Retinal pigment epithelial cell (primary cell): Measurements from ENCODE around the gene PSME3IP1.

Source experiments
- DNase-seq: peaks from one replicate; pipeline ENCODE4 v3.0.0-alpha.2; 2010; ENCODE audit warnings: low read depth
- H3K4me3 ChIP-seq: 2 replicates; pipeline ENCODE4 v1.5.1; 2011; ENCODE audit warnings: mild to moderate bottlenecking, low read length, control low read depth, moderate library complexity
- CTCF ChIP-seq: conservative IDR thresholded peaks from 2 replicates; pipeline ENCODE4 v1.5.1; 2011; ENCODE audit warnings: low read depth, low read length, control low read depth, inconsistent platforms

The PSME3IP1 gene

GRCh38 chr16:57226701-57227621 is 41.1 kb upstream of the PSME3IP1 start:
- DNase-seq, result no peak

GRCh38 chr16:57225978-57226377 is 40.1 kb upstream of the PSME3IP1 start:
- no peak overlapping the region for H3K4me3 ChIP-seq
- DNase-seq, result no peak
- TF ChIP-seq CTCF, result no peak

More at GRCh38 chr16:57226701-57227621, 41.1 kb upstream of the PSME3IP1 start:
- no peak for TF ChIP-seq CTCF
- no peak overlapping the region for H3K4me3 ChIP-seq

- no peak overlapping the region for H3K4me3 ChIP-seq
- TF ChIP-seq CTCF, result no peak
- no peak for DNase-seq
Observed at GRCh38 chr16:57224651-57225335, 39.0 kb upstream of the PSME3IP1 start.

- H3K4me3 ChIP-seq, result no peak overlapping the region
- TF ChIP-seq CTCF, result no peak
- DNase-seq, result no peak
Observed at GRCh38 chr16:57223057-57223456, 37.2 kb upstream of the PSME3IP1 start.

- DNase-seq, result no peak
- no peak for TF ChIP-seq CTCF
Observed at GRCh38 chr16:57216968-57217367, 31.1 kb upstream of the PSME3IP1 start.

GRCh38 chr16:57213462-57213861 is 27.6 kb upstream of the PSME3IP1 start:
- no peak for TF ChIP-seq CTCF
- no peak overlapping the region for H3K4me3 ChIP-seq
- DNase-seq, result no peak

More at GRCh38 chr16:57216968-57217367, 31.1 kb upstream of the PSME3IP1 start:
- no peak overlapping the region for H3K4me3 ChIP-seq

GRCh38 chr16:57209780-57210179 is 23.9 kb upstream of the PSME3IP1 start:
- TF ChIP-seq CTCF, result no peak
- DNase-seq, result no peak
- H3K4me3 ChIP-seq, result no peak overlapping the region
